Muscle layer of duodenum (tissue), 2 donors: ENCODE measurements around the gene KCNT1.

Experiments
- H3K27ac ChIP-seq: one replicate; pipeline ENCODE4 v1.7.0; 2013; ENCODE audit warnings: mild to moderate bottlenecking, low read length
- H3K27me3 ChIP-seq: one replicate; pipeline ENCODE4 v1.7.0; 2013; ENCODE audit warnings: low read depth, mild to moderate bottlenecking, control low read depth, low read length
- H3K36me3 ChIP-seq, 2 donors: one replicate each; pipeline ENCODE4 v1.7.0; 2013; ENCODE audit warnings: low read length in 2 of 2, control low read depth in 1 of 2, mild to moderate bottlenecking in 1 of 2; ENCODE audit not compliant: insufficient read depth in 2 of 2, control insufficient read depth in 1 of 2
- H3K4me1 ChIP-seq, 2 donors: one replicate each; pipeline ENCODE4 v1.7.0; 2013; ENCODE audit warnings: low read length in 2 of 2, mild to moderate bottlenecking in 2 of 2, control low read depth in 1 of 2, moderate library complexity in 1 of 2; ENCODE audit not compliant: insufficient read depth in 2 of 2, control insufficient read depth in 1 of 2
- H3K4me3 ChIP-seq, 2 donors: one replicate each; pipeline ENCODE4 v1.7.0; 2013; ENCODE audit warnings: low read length in 2 of 2, low read depth in 1 of 2, mild to moderate bottlenecking in 1 of 2
- H3K9me3 ChIP-seq, 2 donors: one replicate each; pipeline ENCODE4 v1.7.0; 2013; ENCODE audit warnings: low read length in 2 of 2, control low read depth in 1 of 2, mild to moderate bottlenecking in 1 of 2; ENCODE audit not compliant: control insufficient read depth in 1 of 2
- donor health status: healthy.

The KCNT1 gene

DNA sequence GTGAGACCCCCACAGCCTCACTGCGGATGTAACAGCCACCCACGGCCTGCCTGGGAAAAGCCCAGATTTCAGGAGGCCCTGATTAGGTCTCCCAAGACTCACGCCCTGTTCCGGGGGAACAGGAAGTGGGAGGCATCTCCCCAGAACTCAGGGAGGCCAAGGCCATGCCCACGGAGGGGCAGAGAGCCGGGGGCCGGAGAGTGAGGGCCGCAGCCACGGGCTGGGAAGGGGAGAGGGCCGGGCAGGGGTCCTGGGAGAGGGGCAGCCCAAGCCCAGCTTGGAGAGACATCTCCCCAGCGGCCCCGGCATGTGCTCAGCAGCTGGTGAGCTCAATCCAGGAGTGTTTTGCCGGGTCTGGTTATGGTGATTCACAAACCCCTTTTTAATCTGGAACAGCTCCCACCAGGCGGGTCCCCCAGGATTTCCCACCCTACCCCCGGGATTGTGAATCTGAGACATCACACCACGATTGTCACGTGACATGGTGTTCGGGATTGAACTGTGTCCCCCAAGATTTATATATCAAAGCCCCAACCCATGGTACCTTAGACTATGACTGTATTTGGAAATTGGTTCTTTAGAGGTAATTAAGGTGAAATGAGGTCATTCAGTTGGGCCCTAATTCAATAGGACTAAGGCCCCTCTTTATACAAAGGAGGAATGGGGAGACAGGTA, 26.6 kb downstream of the KCNT1 start:
- H3K27ac ChIP-seq = no peak overlapping the region
- H3K4me1 ChIP-seq = no peaks in the 10 kb centered on the region
- H3K27me3 ChIP-seq = no peaks in the 10 kb centered on the region
- no peak overlapping the region for H3K4me3 ChIP-seq
- peaks cover 0 to 14% of the 10 kb centered on the region in 2 donors for H3K9me3 ChIP-seq
- H3K36me3 ChIP-seq = no peaks in the 10 kb centered on the region

DNA sequence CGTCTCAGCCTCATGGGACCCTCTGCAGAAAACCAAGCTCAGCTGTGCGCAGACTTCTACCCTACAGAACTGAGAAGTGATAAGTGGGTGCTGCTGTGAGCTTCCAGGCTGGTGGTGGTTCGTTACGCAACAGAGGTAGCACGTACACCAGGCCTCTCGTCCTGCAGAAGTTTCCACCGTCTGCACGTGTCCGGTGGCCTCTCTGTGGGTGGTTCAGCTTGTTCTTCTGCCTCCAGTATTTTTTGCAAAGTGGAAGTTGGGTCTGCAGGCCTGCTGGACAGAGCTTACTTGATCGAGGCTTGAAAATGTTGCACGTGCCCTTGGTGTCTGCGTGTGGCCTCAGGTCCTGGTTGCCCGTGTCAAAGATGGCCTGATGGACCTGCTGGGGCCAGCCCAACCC, 27.5 kb downstream of the KCNT1 start:
- no peaks in the 10 kb centered on the region for H3K27me3 ChIP-seq
- H3K27ac ChIP-seq = no peak overlapping the region
- no peaks in the 10 kb centered on the region for H3K36me3 ChIP-seq
- H3K9me3 ChIP-seq = peaks cover 0 to 14% of the 10 kb centered on the region in 2 donors
- H3K4me1 ChIP-seq = no peaks in the 10 kb centered on the region
- H3K4me3 ChIP-seq = no peak overlapping the region

DNA sequence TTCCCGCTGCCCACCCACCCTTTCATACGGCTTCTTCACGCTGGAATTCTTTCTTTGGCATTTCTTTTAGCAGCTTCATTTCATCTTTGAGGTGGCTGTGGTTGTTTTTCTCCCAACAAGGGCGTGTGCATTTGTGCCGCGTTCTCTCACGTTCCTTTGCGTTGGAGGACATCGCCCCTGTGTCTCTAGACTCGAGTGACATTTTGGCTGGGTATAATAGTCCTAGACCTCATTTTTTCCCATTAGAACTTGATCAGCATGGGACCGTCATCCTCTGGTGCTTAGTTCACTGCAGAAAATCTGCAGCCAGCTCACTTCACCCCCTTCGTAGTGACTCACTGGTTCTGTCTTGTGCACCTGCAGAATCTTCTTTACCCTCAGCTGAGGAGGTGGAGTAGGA, 29.5 kb downstream of the KCNT1 start:
- H3K27ac ChIP-seq = no peak overlapping the region
- H3K9me3 ChIP-seq = peaks cover 0 to 14% of the 10 kb centered on the region in 2 donors
- H3K36me3 ChIP-seq = no peaks in the 10 kb centered on the region
- H3K4me3 ChIP-seq = no peak overlapping the region
- H3K4me1 ChIP-seq = no peaks in the 10 kb centered on the region
- no peaks in the 10 kb centered on the region for H3K27me3 ChIP-seq

- Histone ChIP-seq H3K27ac (no peak overlapping the region), H3K9me3 (peaks cover 0 to 14% of the 10 kb centered on the region in 2 donors), H3K4me1 (no peaks in the 10 kb centered on the region), H3K4me3 (no peak overlapping the region), H3K36me3 (no peaks in the 10 kb centered on the region), H3K27me3 (no peaks in the 10 kb centered on the region)
Measured at GRCh38 chr9:135732569-135733257, 30.7 kb downstream of the KCNT1 start.

- H3K27ac ChIP-seq = no peak overlapping the region
- no peak overlapping the region for H3K4me3 ChIP-seq
- no peaks in the 10 kb centered on the region for H3K27me3 ChIP-seq
- no peaks in the 10 kb centered on the region for H3K36me3 ChIP-seq
- peaks cover 0 to 14% of the 10 kb centered on the region in 2 donors for H3K9me3 ChIP-seq
- H3K4me1 ChIP-seq = no peaks in the 10 kb centered on the region
Measured at GRCh38 chr9:135734616-135735144, 32.7 kb downstream of the KCNT1 start.

DNA sequence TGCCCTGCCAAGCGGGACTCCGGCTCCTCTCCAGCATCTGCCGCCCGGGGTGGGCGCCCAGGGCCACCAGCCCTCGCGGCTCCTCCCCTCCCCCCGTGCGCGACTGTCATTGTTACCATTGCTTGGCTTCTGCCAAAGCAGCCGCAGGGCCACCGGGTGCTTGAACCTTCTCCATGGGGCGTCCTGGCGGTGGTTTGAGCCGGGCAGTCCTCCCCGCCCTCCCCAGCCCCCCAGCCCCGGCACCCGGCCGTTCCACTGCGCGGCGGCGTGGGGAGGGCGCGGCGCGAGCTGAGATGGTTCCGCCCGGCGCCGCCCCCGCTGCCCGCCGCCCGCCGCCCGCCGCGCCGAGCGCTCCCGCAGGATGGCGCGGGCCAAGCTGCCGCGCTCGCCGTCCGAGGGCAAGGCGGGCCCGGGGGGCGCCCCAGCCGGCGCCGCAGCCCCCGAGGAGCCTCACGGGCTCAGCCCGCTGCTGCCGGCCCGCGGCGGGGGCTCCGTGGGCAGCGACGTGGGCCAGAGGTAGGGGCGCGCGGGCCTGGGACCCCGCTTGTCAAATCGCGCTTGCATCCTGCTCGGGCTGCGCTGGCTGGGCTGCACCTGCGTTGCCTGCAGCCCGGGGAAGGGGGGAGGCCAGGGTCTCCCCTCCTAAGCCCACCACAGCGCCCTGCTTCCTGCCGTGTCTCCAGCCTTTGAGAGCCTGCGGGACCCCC, 34.4 kb downstream of the KCNT1 start:
- Histone ChIP-seq H3K9me3 (peaks cover 0 to 3% of the 10 kb centered on the region in 2 donors), H3K4me3 (no peak overlapping the region), H3K36me3 (no peaks in the 10 kb centered on the region), H3K4me1 (no peaks in the 10 kb centered on the region), H3K27ac (no peak overlapping the region), H3K27me3 (no peaks in the 10 kb centered on the region)

GRCh38 chr9:135736979-135737839, 35.2 kb downstream of the KCNT1 start:
- Histone ChIP-seq H3K36me3 (no peaks in the 10 kb centered on the region), H3K27me3 (no peaks in the 10 kb centered on the region), H3K27ac (no peak overlapping the region), H3K9me3 (no peaks in the 10 kb centered on the region), H3K4me1 (no peaks in the 10 kb centered on the region), H3K4me3 (no peak overlapping the region)

- Histone ChIP-seq H3K9me3 (no peaks in the 10 kb centered on the region), H3K27me3 (no peaks in the 10 kb centered on the region), H3K4me1 (no peaks in the 10 kb centered on the region), H3K27ac (no peak overlapping the region), H3K4me3 (no peak overlapping the region), H3K36me3 (no peaks in the 10 kb centered on the region)
Measured at GRCh38 chr9:135737840-135738521, 36.0 kb downstream of the KCNT1 start.

DNA sequence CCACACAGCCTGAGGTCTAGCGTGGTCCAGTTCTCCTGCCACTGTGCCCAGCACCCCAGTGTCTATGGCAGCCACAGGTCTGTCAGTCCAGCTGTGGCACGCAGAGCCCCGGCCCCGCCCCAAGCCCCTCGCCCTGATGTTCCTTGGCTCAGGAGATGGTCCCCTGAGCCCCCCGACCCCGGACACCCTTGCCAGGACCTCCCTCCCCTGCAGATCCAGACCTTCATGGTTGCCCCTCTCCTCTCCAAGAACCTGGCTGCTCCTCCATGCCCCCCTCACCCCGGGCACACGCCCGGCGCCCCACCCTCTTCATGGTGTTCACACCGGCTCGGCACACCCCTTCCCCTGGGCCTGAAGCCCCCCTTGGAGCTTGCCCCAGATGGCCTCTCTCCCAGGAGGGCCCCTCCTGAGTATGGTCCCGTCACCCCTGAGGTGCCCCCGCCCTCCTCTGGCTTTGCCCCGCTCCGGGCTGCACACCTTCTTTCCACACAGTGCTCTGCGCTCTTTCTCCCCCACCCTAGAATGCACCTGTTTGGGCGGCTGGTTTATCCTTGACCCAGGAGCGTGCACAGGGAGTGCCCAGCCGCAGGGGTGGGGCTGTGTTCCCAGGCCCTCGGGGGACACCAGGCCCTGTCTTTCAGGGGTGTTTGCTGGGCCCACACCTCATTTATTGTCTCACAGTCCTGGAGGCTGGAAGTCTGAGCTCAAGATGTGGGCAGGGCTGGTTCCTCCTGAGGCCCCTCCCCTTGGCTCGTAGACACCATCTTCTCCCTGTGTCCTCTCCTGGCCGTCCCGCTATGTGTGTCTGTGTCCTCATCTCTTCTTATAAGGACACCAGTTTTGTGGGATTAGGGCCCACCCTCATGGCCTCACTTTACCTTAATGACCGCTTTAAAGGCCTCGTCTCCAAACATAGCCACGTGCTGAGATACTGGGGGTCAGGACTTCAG, 37.6 kb downstream of the KCNT1 start:
- H3K9me3 ChIP-seq = no peaks in the 10 kb centered on the region
- H3K36me3 ChIP-seq = no peaks in the 10 kb centered on the region
- no peak overlapping the region for H3K27ac ChIP-seq
- H3K27me3 ChIP-seq = no peaks in the 10 kb centered on the region
- H3K4me3 ChIP-seq = no peak overlapping the region
- H3K4me1 ChIP-seq = no peaks in the 10 kb centered on the region
